ENCODE measurements around the gene UCK2. TPM values are rescaled to one million over a fixed set of nuclear protein-coding genes. Genes with fewer than 3 reads are reported as not detected.

Gene UCK2
- total RNA-seq, 1 experiment from 2014 or later = 67.2 TPM

DNA sequence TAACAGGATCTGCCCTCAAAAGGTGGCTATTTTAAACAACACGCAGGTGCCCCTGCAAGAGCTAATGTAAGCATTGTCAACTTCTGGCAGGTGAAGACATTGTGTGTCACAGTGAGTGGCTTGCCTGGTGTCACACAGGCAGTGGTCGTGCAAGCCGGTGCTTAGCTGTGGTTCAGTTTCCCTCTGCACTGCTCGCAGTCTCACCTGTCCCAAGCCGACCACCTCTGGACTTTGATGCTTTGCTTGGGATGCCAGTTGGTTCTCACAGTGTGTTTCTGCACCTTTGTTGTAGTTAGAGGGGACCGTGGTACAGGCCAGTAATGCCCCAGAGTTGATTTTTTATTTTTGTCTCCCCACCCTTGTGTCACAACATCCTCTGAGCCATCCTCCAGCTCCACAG is 85.2 kb downstream of the UCK2 start:
- no peak overlapping the region for H3K4me3 Mint-ChIP-seq (ENCODE audit: unreplicated experiment)
- Histone ChIP-seq H3K4me3 (ENCODE audit: low read depth, low read length) (no peak overlapping the region), H3K27me3 (replicated peaks; ENCODE audit: control insufficient read depth, insufficient read depth, low read length) (no peaks in the 10 kb centered on the region), H3K36me3 (ENCODE audit: control insufficient read depth, insufficient read depth, low read length) (peaks cover 4% of the 10 kb centered on the region), H3K9me3 (no peaks in the 10 kb centered on the region), H3K4me1 (peaks cover 20% of the 10 kb centered on the region)
- intact Hi-C loops (cut with micrococcal nuclease; ENCODE audit: unreplicated experiment) = loop anchor here (10.0 kb wide), 1 partner anchor 508 kb away; no protein-coding TSS in a partner anchor
- peaks cover 27% of the 10 kb centered on the region for H3K36me3 Mint-ChIP-seq (ENCODE audit: insufficient read depth, unreplicated experiment)
- TF ChIP-seq, protein P1, sequence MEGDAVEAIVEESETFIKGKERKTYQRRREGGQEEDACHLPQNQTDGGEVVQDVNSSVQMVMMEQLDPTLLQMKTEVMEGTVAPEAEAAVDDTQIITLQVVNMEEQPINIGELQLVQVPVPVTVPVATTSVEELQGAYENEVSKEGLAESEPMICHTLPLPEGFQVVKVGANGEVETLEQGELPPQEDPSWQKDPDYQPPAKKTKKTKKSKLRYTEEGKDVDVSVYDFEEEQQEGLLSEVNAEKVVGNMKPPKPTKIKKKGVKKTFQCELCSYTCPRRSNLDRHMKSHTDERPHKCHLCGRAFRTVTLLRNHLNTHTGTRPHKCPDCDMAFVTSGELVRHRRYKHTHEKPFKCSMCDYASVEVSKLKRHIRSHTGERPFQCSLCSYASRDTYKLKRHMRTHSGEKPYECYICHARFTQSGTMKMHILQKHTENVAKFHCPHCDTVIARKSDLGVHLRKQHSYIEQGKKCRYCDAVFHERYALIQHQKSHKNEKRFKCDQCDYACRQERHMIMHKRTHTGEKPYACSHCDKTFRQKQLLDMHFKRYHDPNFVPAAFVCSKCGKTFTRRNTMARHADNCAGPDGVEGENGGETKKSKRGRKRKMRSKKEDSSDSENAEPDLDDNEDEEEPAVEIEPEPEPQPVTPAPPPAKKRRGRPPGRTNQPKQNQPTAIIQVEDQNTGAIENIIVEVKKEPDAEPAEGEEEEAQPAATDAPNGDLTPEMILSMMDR (IDR thresholded peaks at IDR 0.05; ENCODE audit: insufficient read depth in 1 of 2, low read depth in 1 of 2, low read length in 1 of 2, severe bottlenecking in 1 of 2, unreplicated experiment in 1 of 2) = no peak
- H3K27me3 Mint-ChIP-seq (ENCODE audit: insufficient read depth, unreplicated experiment) = no peaks in the 10 kb centered on the region
- ChIA-PET POLR2A (no interaction called here), CTCF (interaction anchor here (0.8 kb wide), 1 partner anchor 189 kb away, joined by 5 read pairs; no protein-coding TSS in a partner anchor)
- no TSS peak for BruUV-seq (replicated peaks)
- H3K4me1 Mint-ChIP-seq (ENCODE audit: low read depth, unreplicated experiment) = peaks cover 16% of the 10 kb centered on the region
- peak overlapping the region; percentile 25 for H3K27ac Mint-ChIP-seq (ENCODE audit: unreplicated experiment)
- DNase-seq = no peak
- no peaks in the 10 kb centered on the region for H3K9me3 Mint-ChIP-seq (ENCODE audit: unreplicated experiment)

DNA sequence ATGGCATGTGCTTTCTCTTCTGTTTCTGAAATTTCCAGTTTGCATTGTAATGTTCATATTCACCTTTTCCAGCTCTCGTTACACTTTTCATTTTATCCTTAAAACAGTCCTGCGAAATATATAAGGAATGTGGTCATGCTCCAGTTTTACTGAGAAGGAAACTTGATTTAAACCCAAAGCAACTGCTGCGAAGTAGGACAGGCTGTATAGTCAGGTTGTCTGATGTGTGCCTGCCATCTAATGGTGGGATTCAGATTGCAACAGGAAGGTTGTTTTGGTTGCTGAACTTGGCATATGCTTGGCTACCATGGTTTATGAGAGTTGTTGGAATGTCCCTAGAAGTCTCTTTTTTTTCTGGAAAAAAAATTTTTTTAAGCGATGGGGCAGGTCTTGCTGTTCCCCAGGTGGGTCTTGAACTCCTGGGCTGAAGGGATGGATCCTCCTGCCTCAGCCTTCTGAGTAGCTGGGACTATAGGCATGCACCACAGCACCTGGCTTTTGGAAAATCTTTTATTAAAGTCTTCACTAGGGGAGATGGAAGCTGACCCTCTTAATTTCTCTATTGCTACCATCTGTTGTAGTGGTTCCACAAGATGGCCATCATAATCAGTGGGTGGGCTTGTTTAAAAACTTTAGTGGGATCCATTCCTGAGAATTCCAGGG is 86.9 kb downstream of the UCK2 start:
- peak; percentile 59 to 75 for DNase-seq
- no peaks in the 10 kb centered on the region for H3K27me3 ChIP-seq (replicated peaks; ENCODE audit: control insufficient read depth, insufficient read depth, low read length)
- H3K4me1 Mint-ChIP-seq (ENCODE audit: low read depth, unreplicated experiment) = peaks cover 16% of the 10 kb centered on the region
- no peaks in the 10 kb centered on the region for H3K9me3 ChIP-seq
- intact Hi-C loops (cut with micrococcal nuclease; ENCODE audit: unreplicated experiment) = loop anchor here (1.0 to 10.0 kb wide), 5 partner anchors 85 to 509 kb away; partner anchors contain the start of gene TMCO1
- ChIA-PET CTCF (interaction anchor here (0.7 to 0.9 kb wide), 2 partner anchors 15 to 86 kb away, joined by 5 read pairs; no protein-coding TSS in a partner anchor), POLR2A (no interaction called here)
- no peaks in the 10 kb centered on the region for H3K9me3 Mint-ChIP-seq (ENCODE audit: unreplicated experiment)
- BruUV-seq (replicated peaks) = no TSS peak
- H3K4me3 Mint-ChIP-seq (ENCODE audit: unreplicated experiment) = no peak overlapping the region
- H3K27ac Mint-ChIP-seq (ENCODE audit: unreplicated experiment) = no peak overlapping the region
- H3K4me3 ChIP-seq (ENCODE audit: low read depth, low read length) = no peak overlapping the region
- no peaks in the 10 kb centered on the region for H3K27me3 Mint-ChIP-seq (ENCODE audit: insufficient read depth, unreplicated experiment)
- peaks cover 20% of the 10 kb centered on the region for H3K4me1 ChIP-seq
- peaks cover 1% of the 10 kb centered on the region; the same call in 1 of the 2 replicates for H3K36me3 ChIP-seq (ENCODE audit: control insufficient read depth, insufficient read depth, low read length)
- TF ChIP-seq, protein P1 (IDR thresholded peaks at IDR 0.05; ENCODE audit: insufficient read depth in 1 of 2, low read depth in 1 of 2, low read length in 1 of 2, severe bottlenecking in 1 of 2, unreplicated experiment in 1 of 2) = peak; percentile 83
- peaks cover 16% of the 10 kb centered on the region for H3K36me3 Mint-ChIP-seq (ENCODE audit: insufficient read depth, unreplicated experiment)

DNA sequence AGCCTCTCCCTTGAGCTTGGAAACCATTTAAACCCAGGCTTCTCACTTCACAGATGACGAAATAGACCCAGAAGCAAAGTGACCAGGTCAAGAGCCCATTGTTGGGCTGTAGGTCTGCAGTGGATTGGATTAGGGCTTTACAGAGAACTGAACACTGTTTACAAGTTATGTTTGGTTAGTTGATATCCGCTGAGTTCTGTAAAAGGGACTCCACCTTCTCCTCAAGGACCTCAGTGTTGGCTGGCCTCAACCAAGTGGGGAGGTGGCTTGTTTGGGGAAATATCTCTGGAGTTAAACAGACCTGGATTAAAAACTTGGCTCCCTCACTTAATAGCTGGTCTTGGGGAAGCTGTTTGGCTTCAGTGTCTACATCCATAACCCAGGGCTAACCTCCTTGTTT is 88.1 kb downstream of the UCK2 start:
- Histone ChIP-seq H3K4me3 (ENCODE audit: low read depth, low read length) (no peak overlapping the region), H3K9me3 (no peaks in the 10 kb centered on the region), H3K36me3 (ENCODE audit: control insufficient read depth, insufficient read depth, low read length) (peaks cover 1% of the 10 kb centered on the region; the same call in 1 of the 2 replicates), H3K27me3 (replicated peaks; ENCODE audit: control insufficient read depth, insufficient read depth, low read length) (no peaks in the 10 kb centered on the region), H3K4me1 (peaks cover 12% of the 10 kb centered on the region)
- Mint-ChIP-seq H3K9me3 (ENCODE audit: unreplicated experiment) (no peaks in the 10 kb centered on the region), H3K4me1 (ENCODE audit: low read depth, unreplicated experiment) (peaks cover 12% of the 10 kb centered on the region), H3K4me3 (ENCODE audit: unreplicated experiment) (no peak overlapping the region), H3K36me3 (ENCODE audit: insufficient read depth, unreplicated experiment) (peaks cover 9% of the 10 kb centered on the region), H3K27me3 (ENCODE audit: insufficient read depth, unreplicated experiment) (no peaks in the 10 kb centered on the region), H3K27ac (ENCODE audit: unreplicated experiment) (no peak overlapping the region)
- POLR2A ChIA-PET = no interaction called here
- CTCF ChIA-PET = interaction anchor here (0.9 kb wide), 1 partner anchor 9 kb away, joined by 3 read pairs; no protein-coding TSS in a partner anchor
- BruUV-seq (replicated peaks) = no TSS peak
- TF ChIP-seq, protein P1 (IDR thresholded peaks at IDR 0.05; ENCODE audit: insufficient read depth in 1 of 2, low read depth in 1 of 2, low read length in 1 of 2, severe bottlenecking in 1 of 2, unreplicated experiment in 1 of 2) = no peak
- no peak for DNase-seq
- intact Hi-C loops (cut with micrococcal nuclease; ENCODE audit: unreplicated experiment) = loop anchor here (10.0 kb wide), 1 partner anchor 511 kb away; no protein-coding TSS in a partner anchor
